Dendritic cell treated with granulocyte-macrophage colony-stimulating factor and Interleukin-4, amounts not matched to agents 40 ng/mL and 50 ng/mL, for 4 days (primary cell): Measurements from ENCODE around the gene ARFGAP2.

ENCODE experiments used
- H3K27ac Mint-ChIP-seq: one replicate; pipeline ENCODE4 v1.8.0; 2022; ENCODE audit warnings: mild to moderate bottlenecking, mixed read lengths
- H3K27me3 Mint-ChIP-seq: one replicate; pipeline ENCODE4 v1.8.0; 2022; ENCODE audit warnings: mild to moderate bottlenecking, mixed read lengths
- H3K36me3 Mint-ChIP-seq: one replicate; pipeline ENCODE4 v1.8.0; 2022; ENCODE audit warnings: low read depth, mixed read lengths
- H3K4me1 Mint-ChIP-seq: one replicate; pipeline ENCODE4 v1.8.0; 2022; ENCODE audit warnings: low read depth, mixed read lengths
- H3K4me3 Mint-ChIP-seq: one replicate; pipeline ENCODE4 v1.8.0; 2022; ENCODE audit warnings: mild to moderate bottlenecking, moderate library complexity, mixed read lengths
- H3K9me3 Mint-ChIP-seq: one replicate; pipeline ENCODE4 v1.8.0; 2022; ENCODE audit warnings: mixed read lengths
- intact Hi-C: fragments of 100-400 bp; cut with micrococcal nuclease; formaldehyde crosslinking; loops from one replicate; pipeline ENCODE4 v1.15.0; 2022

ARFGAP2 gene

DNA sequence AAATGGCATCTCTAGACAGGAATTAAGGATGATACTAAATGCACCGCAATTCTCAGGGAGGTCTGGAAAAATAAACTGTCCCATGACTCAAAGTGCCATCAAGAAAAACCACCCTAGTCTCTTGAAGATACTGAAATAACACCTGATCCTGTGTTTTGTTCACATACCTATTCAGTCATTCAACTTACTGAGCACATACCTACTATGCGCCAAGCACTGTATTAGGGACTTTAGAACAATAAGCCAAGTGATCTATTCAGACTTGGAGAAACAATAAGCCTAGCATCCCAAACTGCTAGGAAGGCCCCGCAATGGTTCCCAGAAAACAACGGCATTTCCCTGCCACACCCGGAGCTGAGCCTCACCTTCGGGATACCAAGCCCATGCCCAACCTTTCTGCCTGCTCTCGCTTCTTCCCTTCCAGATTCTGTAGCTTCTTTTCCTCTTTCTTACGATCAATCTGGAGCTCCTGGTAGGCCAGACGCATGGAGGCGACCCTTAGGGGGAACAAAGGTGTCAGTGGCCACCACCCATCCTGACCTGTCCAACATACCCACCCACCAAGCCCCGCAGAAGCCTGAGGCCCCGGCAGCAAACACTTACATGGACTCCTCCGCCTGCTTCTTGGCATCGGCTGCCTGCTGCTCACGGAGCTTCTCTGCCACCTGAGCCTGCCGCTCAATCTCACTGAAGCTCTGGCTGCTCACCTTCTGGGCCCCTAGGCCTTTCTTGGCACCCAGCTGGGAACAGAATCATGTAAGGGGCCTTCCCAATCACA lies 5.4 kb downstream of the ARFGAP2 start:
- H3K4me3 Mint-ChIP-seq = no peak overlapping the region
- H3K27ac Mint-ChIP-seq = no peak overlapping the region
- peaks cover 100% of the 10 kb centered on the region for H3K36me3 Mint-ChIP-seq

GRCh38 chr11:47166368-47166767 lies 10.3 kb downstream of the ARFGAP2 start:
- Mint-ChIP-seq H3K9me3 (no peaks in the 10 kb centered on the region), H3K36me3 (peaks cover 100% of the 10 kb centered on the region), H3K4me3 (no peak overlapping the region), H3K4me1 (peaks cover 8% of the 10 kb centered on the region), H3K27ac (no peak overlapping the region), H3K27me3 (no peaks in the 10 kb centered on the region)
- intact Hi-C loops = no loop called here

More for the DNA sequence above, 5.4 kb downstream of the ARFGAP2 start:
- intact Hi-C loops = no loop called here
- Mint-ChIP-seq H3K27me3 (no peaks in the 10 kb centered on the region), H3K4me1 (peaks cover 39% of the 10 kb centered on the region), H3K9me3 (no peaks in the 10 kb centered on the region)

GRCh38 chr11:47165253-47165840 lies 11.3 kb downstream of the ARFGAP2 start:
- H3K27me3 Mint-ChIP-seq = no peaks in the 10 kb centered on the region
- H3K27ac Mint-ChIP-seq = no peak overlapping the region
- intact Hi-C loops = no loop called here
- H3K36me3 Mint-ChIP-seq = peaks cover 90% of the 10 kb centered on the region
- H3K4me3 Mint-ChIP-seq = no peak overlapping the region
- H3K4me1 Mint-ChIP-seq = peaks cover 6% of the 10 kb centered on the region
- no peaks in the 10 kb centered on the region for H3K9me3 Mint-ChIP-seq

- no peak overlapping the region for H3K27ac Mint-ChIP-seq
- no peaks in the 10 kb centered on the region for H3K27me3 Mint-ChIP-seq
- H3K4me3 Mint-ChIP-seq = no peak overlapping the region
- no peaks in the 10 kb centered on the region for H3K9me3 Mint-ChIP-seq
- intact Hi-C loops = no loop called here
- H3K36me3 Mint-ChIP-seq = peaks cover 84% of the 10 kb centered on the region
- H3K4me1 Mint-ChIP-seq = peaks cover 6% of the 10 kb centered on the region
Measured at GRCh38 chr11:47164321-47164720, 12.4 kb downstream of the ARFGAP2 start.

GRCh38 chr11:47163898-47164297 lies 12.8 kb downstream of the ARFGAP2 start:
- Mint-ChIP-seq H3K27ac (no peak overlapping the region), H3K9me3 (no peaks in the 10 kb centered on the region), H3K27me3 (no peaks in the 10 kb centered on the region), H3K36me3 (peaks cover 84% of the 10 kb centered on the region), H3K4me3 (no peak overlapping the region), H3K4me1 (peaks cover 6% of the 10 kb centered on the region)
- intact Hi-C loops = no loop called here

DNA sequence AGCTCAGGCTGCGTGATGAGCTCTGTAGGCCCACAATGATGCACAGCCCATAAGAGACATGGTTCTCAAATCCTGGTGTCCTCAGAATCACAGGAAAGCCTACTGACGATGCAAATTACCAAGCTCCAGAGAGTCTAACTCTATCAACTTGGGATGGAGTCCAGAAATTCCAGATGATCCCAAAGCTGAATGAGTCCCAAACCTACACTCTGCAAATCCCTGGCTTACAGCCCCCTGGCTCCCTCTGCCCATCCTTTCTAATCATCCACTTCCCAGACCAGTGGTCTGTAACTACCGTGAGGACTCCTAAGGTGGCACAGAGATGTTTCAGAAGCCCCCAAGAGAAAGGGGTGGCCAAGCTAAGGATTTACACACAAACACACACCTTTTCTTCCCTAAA lies 13.5 kb downstream of the ARFGAP2 start:
- no peaks in the 10 kb centered on the region for H3K27me3 Mint-ChIP-seq
- H3K9me3 Mint-ChIP-seq = no peaks in the 10 kb centered on the region
- H3K36me3 Mint-ChIP-seq = peaks cover 77% of the 10 kb centered on the region
- intact Hi-C loops = no loop called here
- H3K27ac Mint-ChIP-seq = no peak overlapping the region
- peaks cover 10% of the 10 kb centered on the region for H3K4me1 Mint-ChIP-seq
- no peak overlapping the region for H3K4me3 Mint-ChIP-seq

GRCh38 chr11:47162426-47162825 lies 14.3 kb downstream of the ARFGAP2 start:
- Mint-ChIP-seq H3K4me3 (no peak overlapping the region), H3K36me3 (peaks cover 70% of the 10 kb centered on the region), H3K27me3 (no peaks in the 10 kb centered on the region), H3K4me1 (peaks cover 11% of the 10 kb centered on the region), H3K9me3 (no peaks in the 10 kb centered on the region), H3K27ac (no peak overlapping the region)
- intact Hi-C loops = no loop called here

- peaks cover 11% of the 10 kb centered on the region for H3K4me1 Mint-ChIP-seq
- no peak overlapping the region for H3K27ac Mint-ChIP-seq
- intact Hi-C loops = no loop called here
- H3K27me3 Mint-ChIP-seq = no peaks in the 10 kb centered on the region
- H3K36me3 Mint-ChIP-seq = peaks cover 67% of the 10 kb centered on the region
- H3K9me3 Mint-ChIP-seq = no peaks in the 10 kb centered on the region
- no peak overlapping the region for H3K4me3 Mint-ChIP-seq
Measured at GRCh38 chr11:47161890-47162289, 14.8 kb downstream of the ARFGAP2 start.

DNA sequence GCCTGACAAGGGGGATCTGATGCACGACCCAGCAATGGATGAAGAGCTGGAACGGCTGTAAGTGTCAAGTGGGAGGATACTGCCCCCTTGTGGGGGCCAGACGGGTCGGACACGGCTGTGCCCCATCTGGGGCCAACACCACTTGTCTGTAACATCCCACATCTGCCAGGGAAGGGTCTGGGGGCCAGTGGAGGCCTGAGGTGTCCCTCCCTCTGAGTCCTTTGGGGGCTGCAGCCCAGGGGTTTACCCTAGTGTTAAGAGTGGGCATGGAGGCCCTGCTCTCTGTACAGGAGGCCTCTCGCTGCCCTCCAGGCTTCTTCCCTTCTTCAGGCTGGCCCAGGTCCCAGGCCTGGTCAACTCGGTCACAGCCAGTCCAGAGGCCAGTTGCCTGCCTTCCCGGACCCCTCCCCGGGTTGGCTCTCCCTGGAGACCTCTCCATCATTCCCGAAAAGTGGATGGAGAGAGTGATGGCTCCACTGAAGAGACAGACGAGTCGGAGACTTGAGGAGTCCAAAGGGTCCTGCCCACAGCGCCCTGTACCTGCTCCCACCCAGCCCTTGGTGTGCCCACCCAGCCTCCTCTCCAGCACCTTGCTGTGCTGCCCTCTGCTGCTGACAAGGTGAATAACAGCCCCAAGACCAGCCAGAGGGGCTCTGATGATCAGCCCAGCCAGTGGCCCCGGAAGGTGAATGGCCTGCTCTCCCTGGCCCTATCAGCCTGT lies 15.4 kb downstream of the ARFGAP2 start:
- intact Hi-C loops = no loop called here
- Mint-ChIP-seq H3K36me3 (peaks cover 64% of the 10 kb centered on the region), H3K4me3 (no peak overlapping the region), H3K4me1 (peaks cover 11% of the 10 kb centered on the region), H3K27ac (no peak overlapping the region), H3K27me3 (no peaks in the 10 kb centered on the region), H3K9me3 (no peaks in the 10 kb centered on the region)

GRCh38 chr11:47160753-47161133 lies 15.9 kb downstream of the ARFGAP2 start:
- Mint-ChIP-seq H3K27me3 (no peaks in the 10 kb centered on the region), H3K36me3 (peaks cover 58% of the 10 kb centered on the region), H3K4me3 (no peak overlapping the region), H3K4me1 (peaks cover 11% of the 10 kb centered on the region), H3K9me3 (no peaks in the 10 kb centered on the region), H3K27ac (no peak overlapping the region)
- intact Hi-C loops = no loop called here

DNA sequence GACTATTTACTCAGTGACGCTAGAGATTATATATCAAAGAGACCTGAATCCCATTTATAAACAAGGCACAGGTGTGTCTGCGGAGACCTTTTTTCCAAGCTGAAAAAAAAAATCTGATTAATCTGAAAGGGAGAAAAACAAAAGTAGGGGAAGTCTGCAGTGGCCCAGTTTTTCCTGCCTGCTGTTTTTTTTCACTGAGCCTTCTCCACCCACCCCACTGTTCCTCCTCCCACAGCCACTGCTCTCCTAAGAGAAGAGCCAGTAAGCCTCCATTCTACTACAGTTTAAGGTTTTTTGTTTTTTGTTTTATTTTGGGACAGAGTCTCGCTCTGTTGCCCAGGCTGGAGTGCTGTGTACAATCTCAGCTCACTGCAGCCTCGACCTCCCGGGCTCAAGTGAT lies 18.4 kb downstream of the ARFGAP2 start:
- Mint-ChIP-seq H3K4me3 (no peak overlapping the region), H3K27me3 (peaks cover 14% of the 10 kb centered on the region), H3K9me3 (no peaks in the 10 kb centered on the region), H3K4me1 (peaks cover 16% of the 10 kb centered on the region), H3K27ac (no peak overlapping the region), H3K36me3 (peaks cover 33% of the 10 kb centered on the region)
- intact Hi-C loops = no loop called here

GRCh38 chr11:47157805-47158204 lies 18.9 kb downstream of the ARFGAP2 start:
- H3K9me3 Mint-ChIP-seq = no peaks in the 10 kb centered on the region
- intact Hi-C loops = no loop called here
- no peak overlapping the region for H3K27ac Mint-ChIP-seq
- peaks cover 20% of the 10 kb centered on the region for H3K4me1 Mint-ChIP-seq
- peaks cover 14% of the 10 kb centered on the region for H3K27me3 Mint-ChIP-seq
- no peak overlapping the region for H3K4me3 Mint-ChIP-seq
- peaks cover 29% of the 10 kb centered on the region for H3K36me3 Mint-ChIP-seq

GRCh38 chr11:47156951-47157350 lies 19.7 kb downstream of the ARFGAP2 start:
- Mint-ChIP-seq H3K4me1 (peaks cover 26% of the 10 kb centered on the region), H3K9me3 (no peaks in the 10 kb centered on the region), H3K4me3 (no peak overlapping the region), H3K36me3 (peaks cover 21% of the 10 kb centered on the region), H3K27me3 (peaks cover 14% of the 10 kb centered on the region), H3K27ac (no peak overlapping the region)
- intact Hi-C loops = no loop called here

DNA sequence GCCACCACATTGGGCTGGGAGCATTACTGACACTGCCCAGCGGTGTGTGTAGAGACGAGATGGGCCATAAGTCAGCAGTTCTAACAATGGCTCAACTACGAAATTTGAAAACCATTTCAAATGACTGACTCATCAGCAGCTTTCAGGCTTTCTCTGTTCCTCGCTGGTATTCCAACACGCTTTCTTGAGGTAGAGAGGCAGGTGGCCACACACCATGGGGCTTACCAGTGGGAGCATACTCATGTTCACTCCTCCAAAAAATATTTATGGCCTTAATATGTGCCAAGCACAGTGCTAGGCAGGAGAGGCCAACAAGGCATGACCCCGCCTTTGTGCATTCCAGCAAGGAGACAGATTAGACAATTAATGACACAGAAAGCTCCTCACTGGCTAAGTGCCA lies 20.3 kb downstream of the ARFGAP2 start:
- H3K27me3 Mint-ChIP-seq = peaks cover 14% of the 10 kb centered on the region
- H3K9me3 Mint-ChIP-seq = no peaks in the 10 kb centered on the region
- H3K4me3 Mint-ChIP-seq = no peak overlapping the region
- H3K27ac Mint-ChIP-seq = no peak overlapping the region
- intact Hi-C loops = no loop called here
- peaks cover 22% of the 10 kb centered on the region for H3K4me1 Mint-ChIP-seq
- peaks cover 15% of the 10 kb centered on the region for H3K36me3 Mint-ChIP-seq
